ENCODE results near the gene CD1C.
"Not testable (repeated sequence)": the region's sequence is repeated elsewhere in the genome, so short reads cannot be mapped to it uniquely, and the experiment has no call there.

CD1C gene

GRCh38 chr1:158289811-158290210, at the start of gene CD1C:
Gene CD1C (plus strand): TSS chr1:158289923. CDS start chr1:158290065, 142 bp downstream.
- TF ChIP-seq, protein P1, sequence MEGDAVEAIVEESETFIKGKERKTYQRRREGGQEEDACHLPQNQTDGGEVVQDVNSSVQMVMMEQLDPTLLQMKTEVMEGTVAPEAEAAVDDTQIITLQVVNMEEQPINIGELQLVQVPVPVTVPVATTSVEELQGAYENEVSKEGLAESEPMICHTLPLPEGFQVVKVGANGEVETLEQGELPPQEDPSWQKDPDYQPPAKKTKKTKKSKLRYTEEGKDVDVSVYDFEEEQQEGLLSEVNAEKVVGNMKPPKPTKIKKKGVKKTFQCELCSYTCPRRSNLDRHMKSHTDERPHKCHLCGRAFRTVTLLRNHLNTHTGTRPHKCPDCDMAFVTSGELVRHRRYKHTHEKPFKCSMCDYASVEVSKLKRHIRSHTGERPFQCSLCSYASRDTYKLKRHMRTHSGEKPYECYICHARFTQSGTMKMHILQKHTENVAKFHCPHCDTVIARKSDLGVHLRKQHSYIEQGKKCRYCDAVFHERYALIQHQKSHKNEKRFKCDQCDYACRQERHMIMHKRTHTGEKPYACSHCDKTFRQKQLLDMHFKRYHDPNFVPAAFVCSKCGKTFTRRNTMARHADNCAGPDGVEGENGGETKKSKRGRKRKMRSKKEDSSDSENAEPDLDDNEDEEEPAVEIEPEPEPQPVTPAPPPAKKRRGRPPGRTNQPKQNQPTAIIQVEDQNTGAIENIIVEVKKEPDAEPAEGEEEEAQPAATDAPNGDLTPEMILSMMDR (conservative IDR thresholded peaks at IDR 0.05): no peak
- no peak for TF ChIP-seq ZFX (IDR thresholded peaks at IDR 0.05)
- H3K27ac ChIP-seq: no peak within 1 kb of the TSS

GRCh38 chr1:158246650-158247049, 43.1 kb upstream of the CD1C start:
- no peak overlapping the region for H3K27ac ChIP-seq
- TF ChIP-seq ZFX (IDR thresholded peaks at IDR 0.05): no peak
- TF ChIP-seq, protein P1 (conservative IDR thresholded peaks at IDR 0.05): peak; percentile 38

DNA sequence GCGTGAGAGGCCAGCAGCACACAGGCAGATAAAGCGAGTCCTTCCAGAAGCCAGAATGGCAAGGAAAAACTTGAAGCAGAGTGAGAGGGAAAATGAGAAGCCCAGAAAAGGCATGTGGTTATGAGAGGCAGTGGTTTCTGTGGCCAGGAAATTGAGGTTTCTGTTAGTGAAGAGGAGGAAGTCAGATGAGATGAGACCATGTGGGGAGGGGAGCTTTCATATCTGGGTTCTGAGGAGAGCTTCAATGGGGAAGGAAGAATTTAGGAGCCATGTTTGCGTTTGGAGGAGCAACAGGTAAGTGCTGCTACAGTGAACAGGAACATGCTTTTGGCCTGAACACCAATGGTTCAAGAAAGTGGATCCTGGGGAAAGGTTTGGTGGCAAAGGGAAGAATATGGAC, 41.6 kb upstream of the CD1C start:
- no peak overlapping the region for H3K27ac ChIP-seq
- no peak for TF ChIP-seq ZFX (IDR thresholded peaks at IDR 0.05)
- TF ChIP-seq, protein P1 (conservative IDR thresholded peaks at IDR 0.05): no peak

DNA sequence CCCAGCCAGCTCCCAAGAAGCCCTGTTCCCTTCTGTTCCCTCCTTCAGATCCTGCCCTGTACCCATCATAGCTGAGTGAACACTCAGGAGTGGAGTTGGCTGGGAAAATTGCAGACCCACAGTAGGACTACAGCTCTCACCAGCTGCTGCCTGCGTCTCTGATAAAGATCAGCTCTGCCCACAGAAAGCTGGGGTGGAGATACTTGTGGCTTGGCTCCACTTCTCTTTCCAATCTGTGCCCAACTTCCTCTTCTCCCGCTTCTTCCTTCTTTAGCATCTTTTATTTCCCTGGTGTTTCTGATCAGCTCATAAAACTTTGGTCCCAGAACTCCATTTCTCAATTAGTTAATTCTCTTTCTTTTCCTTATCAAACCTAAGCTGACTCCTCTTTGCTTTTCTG, 41.0 kb upstream of the CD1C start:
- H3K27ac ChIP-seq: no peak overlapping the region
- TF ChIP-seq, protein P1 (conservative IDR thresholded peaks at IDR 0.05): no peak
- TF ChIP-seq ZFX (IDR thresholded peaks at IDR 0.05): no peak

- H3K27ac ChIP-seq: no peak overlapping the region
- TF ChIP-seq, protein P1 (conservative IDR thresholded peaks at IDR 0.05): no peak
- TF ChIP-seq ZFX (IDR thresholded peaks at IDR 0.05): no peak
Measured at GRCh38 chr1:158249646-158250045, 40.1 kb upstream of the CD1C start.

GRCh38 chr1:158251163-158251562, 38.6 kb upstream of the CD1C start:
- TF ChIP-seq ZFX (IDR thresholded peaks at IDR 0.05): no peak
- TF ChIP-seq, protein P1 (conservative IDR thresholded peaks at IDR 0.05): no peak
- no peak overlapping the region for H3K27ac ChIP-seq

- H3K27ac ChIP-seq: no peak overlapping the region
- TF ChIP-seq, protein P1 (conservative IDR thresholded peaks at IDR 0.05): no peak
Measured at GRCh38 chr1:158255656-158256055, 34.1 kb upstream of the CD1C start.

DNA sequence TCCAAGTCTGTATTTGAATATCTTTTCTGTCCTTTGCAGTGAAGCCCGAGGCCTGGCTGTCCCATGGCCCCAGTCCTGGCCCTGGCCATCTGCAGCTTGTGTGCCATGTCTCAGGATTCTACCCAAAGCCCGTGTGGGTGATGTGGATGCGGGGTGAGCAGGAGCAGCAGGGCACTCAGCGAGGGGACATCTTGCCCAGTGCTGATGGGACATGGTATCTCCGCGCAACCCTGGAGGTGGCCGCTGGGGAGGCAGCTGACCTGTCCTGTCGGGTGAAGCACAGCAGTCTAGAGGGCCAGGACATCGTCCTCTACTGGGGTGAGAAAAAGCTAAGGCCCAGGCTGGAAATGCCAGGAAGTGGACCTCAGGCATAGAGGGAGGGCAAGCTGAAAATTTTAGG, 33.0 kb upstream of the CD1C start:
- H3K27ac ChIP-seq: not testable (repeated sequence)
